ENCODE measurements around the gene CBR3.

Gene CBR3

DNA sequence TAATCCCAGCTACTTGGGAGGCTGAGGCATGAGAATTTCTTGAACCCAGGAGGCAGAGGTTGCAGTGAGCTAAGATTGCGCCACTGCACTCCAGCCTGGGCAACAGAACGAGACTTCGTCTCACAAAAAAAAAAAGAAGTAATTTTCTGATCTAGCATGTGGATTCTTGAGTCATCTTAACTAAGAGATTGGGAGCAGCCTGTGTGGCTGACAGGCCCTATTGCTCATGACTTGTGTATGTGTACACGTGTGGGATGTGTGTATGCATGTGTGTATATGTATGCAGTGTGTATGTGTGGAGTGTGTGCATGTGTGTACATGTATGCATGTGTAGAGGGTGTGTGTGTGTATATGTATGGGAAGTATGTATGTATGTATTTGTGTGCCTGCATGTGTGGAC lies 51.2 kb downstream of the CBR3 start:
- no peak for DNase-seq

DNA sequence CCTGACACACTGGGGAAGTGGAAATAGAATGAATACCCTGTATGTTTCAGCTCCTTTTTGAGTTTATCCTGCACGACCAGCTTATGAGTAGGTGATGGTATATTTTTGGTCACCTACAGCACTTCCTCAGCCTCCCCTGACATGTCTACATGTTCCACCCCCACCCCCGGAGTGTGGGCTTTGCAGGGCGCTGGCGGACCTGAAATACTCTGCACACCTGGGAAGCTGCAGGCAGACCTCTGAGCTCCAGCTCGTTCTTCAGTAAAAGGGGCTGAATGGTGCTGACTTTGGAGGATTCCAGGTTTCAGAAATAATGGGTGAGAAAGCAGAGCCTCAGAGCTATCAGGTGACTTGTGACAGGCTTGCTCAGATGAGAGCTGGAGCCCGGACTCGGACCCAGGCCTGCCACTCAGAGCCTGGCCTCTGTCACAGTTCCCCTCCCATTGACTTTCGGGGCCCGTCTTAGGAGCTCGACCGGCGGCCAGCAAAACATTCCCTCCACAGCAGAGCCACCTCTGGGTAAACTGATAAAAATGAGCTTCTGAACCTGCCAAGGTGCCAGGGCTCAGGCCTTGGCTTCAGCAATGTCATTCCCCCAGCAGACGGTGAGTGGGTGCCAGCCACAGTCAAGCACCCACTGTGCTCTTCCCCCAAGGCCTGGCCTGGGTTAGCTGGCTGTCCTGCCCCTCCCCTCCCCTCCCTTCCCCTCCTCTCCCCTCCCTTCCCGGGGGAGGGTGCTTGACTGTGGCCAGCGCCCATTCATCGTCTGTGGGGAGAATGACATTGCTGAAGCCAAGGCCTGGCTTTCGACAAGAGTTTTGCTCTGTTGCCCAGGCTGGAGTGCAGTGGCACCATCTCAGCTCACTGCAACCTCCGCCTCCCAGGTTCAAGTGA lies 51.9 kb downstream of the CBR3 start:
- DNase-seq: no peak

DNA sequence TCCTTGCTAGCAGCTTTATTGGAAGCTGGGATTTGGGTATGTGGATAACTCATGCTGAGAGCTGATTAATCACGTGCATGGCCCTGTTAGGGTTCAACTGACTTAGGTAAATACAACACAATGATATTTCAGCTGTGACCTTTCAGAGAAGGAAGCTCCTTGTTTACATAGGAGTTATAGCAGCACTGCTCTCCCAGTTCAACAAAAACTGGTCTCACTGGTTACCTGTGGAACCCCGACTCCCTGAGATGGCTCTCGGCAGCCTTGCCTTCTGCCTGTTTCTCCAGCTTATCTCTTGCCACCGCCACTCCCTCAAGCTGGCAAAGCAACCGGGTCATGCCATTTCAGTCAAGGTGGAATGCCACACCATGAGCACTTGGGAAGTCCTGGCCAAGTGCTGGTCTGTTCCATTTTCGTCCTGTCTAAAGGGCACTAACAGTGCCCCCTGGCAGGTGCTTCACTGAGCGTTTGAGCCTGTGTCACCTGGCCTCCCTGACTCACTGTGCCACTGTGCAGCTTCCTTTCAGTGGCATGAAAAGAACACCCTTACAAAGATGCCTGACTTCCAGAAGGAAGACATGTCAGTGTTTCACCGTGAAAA lies 53.3 kb downstream of the CBR3 start:
- DNase-seq: no peak

DNA sequence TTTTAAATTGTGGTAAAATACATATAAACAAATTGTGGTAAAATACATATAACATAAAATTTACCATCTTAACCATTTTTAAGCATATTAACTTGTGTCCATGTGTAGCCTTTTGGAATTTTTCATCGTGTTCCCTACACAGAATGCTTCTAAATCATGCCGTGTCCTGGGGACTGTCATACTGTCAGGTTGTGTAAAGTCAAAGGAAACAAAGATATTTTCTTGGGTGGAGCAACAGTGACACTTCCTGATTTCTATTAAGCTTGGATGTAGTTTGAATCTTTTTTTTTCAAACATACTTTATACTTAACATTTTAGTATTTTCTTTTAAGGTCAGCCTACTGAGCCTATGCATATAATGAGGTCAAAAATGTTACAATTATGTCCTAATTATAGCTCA lies 54.1 kb downstream of the CBR3 start:
- no peak for DNase-seq

DNA sequence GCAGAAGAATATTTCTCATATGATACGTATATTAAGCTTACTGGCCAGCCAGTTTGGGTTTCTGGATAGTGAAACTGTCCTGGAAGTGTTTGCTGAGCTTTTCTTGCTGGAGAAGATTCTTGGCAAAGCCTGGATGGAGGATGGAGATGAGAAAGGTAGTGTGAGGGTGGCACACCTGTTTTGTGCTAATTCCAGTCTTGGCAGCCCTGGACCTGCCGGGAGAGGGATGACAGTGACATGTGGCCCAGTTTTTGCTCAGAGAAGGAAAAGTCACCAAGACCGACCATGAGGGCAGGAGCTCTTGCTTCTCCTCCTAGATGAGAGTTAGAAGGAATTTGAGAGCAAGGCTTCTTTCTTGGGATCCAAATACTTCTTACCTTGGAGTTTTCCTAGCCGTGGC lies 55.9 kb downstream of the CBR3 start:
- no peak for DNase-seq

DNA sequence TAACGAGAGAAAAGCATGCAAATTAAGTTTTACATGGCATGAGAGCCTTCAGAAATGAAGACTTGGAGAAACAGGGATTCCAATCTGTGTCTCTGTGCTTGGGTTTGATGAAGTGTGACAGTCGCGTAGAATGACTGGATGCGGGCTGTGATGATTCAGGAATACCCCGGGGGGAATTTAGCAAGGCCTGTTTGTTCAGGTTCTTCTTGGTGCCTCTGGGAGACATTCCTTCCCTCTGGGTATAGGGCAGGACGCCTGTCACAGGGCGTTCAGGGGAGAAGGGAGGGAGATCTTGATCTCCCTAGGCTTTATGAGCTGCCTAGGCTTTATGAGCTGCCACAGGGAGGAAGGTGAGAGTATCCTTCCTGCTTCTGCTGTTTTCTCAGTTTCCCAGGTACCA lies 58.3 kb downstream of the CBR3 start:
- DNase-seq: no peak

DNA sequence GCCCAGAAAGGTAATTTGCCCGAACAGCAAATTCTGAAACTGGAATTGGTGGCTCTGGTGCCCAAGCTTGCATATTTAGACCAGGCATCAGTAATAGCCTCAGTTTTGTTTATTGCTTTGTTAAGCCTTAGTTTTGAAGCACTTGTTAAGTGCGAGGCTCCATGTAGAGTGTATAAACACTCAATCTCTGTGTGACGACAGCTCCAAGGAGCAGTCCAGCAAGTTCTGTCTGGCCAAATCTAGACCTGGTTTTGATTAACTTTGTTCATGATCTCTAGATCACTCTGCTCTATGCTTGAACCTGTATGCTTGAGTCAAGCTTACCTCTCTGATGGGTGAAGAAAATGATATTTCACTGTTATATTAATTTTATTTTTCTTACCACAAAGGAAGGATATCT lies 59.1 kb downstream of the CBR3 start:
- no peak for DNase-seq

DNA sequence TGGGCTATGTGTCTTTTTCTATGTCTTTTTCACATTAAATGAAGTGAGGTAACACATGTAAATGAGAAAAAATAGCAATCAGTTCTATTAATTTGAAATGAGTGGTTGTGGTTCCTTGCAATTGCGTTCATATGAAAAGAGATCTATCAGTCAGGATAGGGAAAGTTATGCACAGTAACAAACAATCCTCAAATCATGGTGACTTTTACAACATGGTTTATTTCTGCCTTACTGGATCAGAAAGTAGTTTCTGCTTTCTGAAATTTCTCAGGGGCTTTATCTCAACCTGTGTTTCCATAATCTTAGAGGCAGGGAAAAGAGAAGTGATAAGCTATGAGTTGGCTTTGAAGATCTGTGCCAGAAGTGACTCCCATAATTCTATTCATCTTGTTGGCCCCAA lies 60.7 kb downstream of the CBR3 start:
- DNase-seq: no peak
